ENCODE results near the gene NTMT1. TPM values are rescaled to one million over a fixed set of nuclear protein-coding genes. Genes with fewer than 3 reads are reported as not detected.
"Not testable (repeated sequence)": the region's sequence is repeated elsewhere in the genome, so short reads cannot be mapped to it uniquely, and the experiment has no call there.

NTMT1 gene
- total RNA-seq, 1 donor from 2014 or later: 30.7 TPM

DNA sequence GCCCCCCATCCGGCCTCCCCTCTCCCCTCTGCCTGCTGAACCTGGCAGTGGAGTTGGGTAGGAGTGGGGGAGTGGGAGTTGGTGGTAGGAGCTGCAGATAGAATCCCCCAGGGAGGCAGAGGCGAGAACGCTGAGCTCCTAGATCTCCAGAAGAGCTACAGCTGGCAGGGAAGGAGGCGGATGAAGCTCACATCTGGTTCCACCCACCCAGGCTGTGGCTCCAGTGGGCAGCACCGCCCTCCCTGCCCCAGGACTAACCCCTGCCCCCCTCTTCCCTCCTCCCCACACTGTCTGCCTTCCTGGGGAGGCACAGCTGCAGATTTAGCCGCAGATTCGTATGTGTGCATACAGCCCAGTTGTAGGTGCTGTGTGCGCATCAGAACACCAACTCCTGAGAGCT is 39.3 kb upstream of the NTMT1 start:
- Mint-ChIP-seq H3K4me3 (no peak overlapping the region), H3K36me3 (no peaks in the 10 kb centered on the region), H3K4me1 (peaks cover 42% of the 10 kb centered on the region), H3K27me3 (ENCODE audit: low read depth) (no peaks in the 10 kb centered on the region), H3K27ac (peak overlapping the region; percentile 93), H3K9me3 (no peaks in the 10 kb centered on the region)
- no peak for DNase-seq (ENCODE audit: low spot score in 2 of 2, unreplicated experiment in 2 of 2)
- TF ChIP-seq, protein P1, sequence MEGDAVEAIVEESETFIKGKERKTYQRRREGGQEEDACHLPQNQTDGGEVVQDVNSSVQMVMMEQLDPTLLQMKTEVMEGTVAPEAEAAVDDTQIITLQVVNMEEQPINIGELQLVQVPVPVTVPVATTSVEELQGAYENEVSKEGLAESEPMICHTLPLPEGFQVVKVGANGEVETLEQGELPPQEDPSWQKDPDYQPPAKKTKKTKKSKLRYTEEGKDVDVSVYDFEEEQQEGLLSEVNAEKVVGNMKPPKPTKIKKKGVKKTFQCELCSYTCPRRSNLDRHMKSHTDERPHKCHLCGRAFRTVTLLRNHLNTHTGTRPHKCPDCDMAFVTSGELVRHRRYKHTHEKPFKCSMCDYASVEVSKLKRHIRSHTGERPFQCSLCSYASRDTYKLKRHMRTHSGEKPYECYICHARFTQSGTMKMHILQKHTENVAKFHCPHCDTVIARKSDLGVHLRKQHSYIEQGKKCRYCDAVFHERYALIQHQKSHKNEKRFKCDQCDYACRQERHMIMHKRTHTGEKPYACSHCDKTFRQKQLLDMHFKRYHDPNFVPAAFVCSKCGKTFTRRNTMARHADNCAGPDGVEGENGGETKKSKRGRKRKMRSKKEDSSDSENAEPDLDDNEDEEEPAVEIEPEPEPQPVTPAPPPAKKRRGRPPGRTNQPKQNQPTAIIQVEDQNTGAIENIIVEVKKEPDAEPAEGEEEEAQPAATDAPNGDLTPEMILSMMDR (IDR thresholded peaks at IDR 0.05; ENCODE audit: unreplicated experiment): no peak

DNA sequence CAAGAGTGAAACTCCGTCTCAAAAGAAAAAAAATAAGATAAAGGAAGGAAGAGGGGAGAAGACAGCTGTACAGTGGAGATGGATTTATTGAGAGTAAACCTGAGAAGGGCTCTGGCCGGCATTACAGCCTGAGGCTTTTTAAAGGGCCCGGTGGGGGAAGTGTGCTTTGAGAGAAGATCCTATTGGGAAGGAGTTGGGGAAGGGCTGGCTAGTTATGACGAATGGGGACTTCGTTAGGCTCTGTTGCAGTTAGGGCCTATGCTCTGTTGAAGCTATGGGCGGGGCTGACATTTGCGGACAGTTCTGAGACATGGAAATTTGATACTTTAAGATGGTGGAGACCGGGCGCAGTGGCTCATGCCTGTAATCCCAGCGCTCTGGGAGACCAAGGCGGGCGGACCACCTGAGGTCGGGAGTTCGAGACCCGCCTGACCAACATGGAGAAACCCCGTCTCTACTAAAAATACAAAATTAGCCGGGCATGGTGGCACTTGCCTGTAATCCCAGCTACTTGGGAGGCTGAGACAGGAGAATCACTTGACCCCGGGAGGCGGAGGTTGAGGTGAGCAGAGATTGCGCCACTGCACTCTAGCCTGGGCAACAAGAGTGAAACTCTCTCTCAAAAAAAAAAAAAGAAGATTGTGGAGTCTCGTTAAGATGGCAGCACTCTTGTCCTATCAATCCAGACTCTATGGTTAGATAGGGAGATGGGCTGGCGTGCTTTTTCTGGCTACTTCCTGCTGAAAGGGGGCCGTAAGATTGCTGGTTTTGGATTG is 38.3 kb upstream of the NTMT1 start:
- no peak for DNase-seq (ENCODE audit: low spot score in 2 of 2, unreplicated experiment in 2 of 2)
- Mint-ChIP-seq H3K36me3 (no peaks in the 10 kb centered on the region), H3K4me3 (no peak overlapping the region), H3K27ac (peak overlapping the region; percentile 93), H3K9me3 (no peaks in the 10 kb centered on the region), H3K4me1 (peaks cover 49% of the 10 kb centered on the region), H3K27me3 (ENCODE audit: low read depth) (no peaks in the 10 kb centered on the region)
- TF ChIP-seq, protein P1 (IDR thresholded peaks at IDR 0.05; ENCODE audit: unreplicated experiment): no peak

DNA sequence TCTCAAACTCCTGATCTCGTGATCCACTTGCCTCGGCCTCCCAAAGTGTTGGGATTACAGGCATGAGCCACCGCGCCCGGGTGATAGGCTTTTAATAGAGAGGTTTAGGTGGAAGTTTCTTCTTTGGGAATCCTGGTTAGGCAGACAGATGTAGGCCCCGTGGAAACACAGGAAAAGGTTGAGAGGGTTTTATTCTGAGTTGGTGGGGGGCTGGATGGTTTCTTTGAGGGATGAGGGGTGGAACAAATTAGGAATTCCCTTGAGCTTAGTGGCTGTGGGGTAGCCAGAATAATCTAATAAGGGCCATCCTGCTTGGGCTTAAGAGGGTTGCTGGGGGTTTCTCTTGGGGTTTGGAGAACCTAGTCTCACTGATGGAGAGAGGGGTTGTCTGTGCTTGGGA is 35.5 kb upstream of the NTMT1 start:
- TF ChIP-seq, protein P1 (IDR thresholded peaks at IDR 0.05; ENCODE audit: unreplicated experiment): no peak
- Mint-ChIP-seq H3K9me3 (no peaks in the 10 kb centered on the region), H3K36me3 (no peaks in the 10 kb centered on the region), H3K4me3 (no peak overlapping the region), H3K4me1 (peaks cover 69% of the 10 kb centered on the region), H3K27ac (no peak overlapping the region), H3K27me3 (ENCODE audit: low read depth) (no peaks in the 10 kb centered on the region)
- DNase-seq (ENCODE audit: low spot score in 2 of 2, unreplicated experiment in 2 of 2): no peak

- Mint-ChIP-seq H3K4me3 (no peak overlapping the region), H3K27ac (peak overlapping the region; percentile 40), H3K27me3 (ENCODE audit: low read depth) (no peaks in the 10 kb centered on the region), H3K4me1 (peaks cover 70% of the 10 kb centered on the region), H3K9me3 (no peaks in the 10 kb centered on the region), H3K36me3 (no peaks in the 10 kb centered on the region)
- no peak for DNase-seq (ENCODE audit: low spot score in 2 of 2, unreplicated experiment in 2 of 2)
- TF ChIP-seq, protein P1 (IDR thresholded peaks at IDR 0.05; ENCODE audit: unreplicated experiment): no peak
These were observed 34.0 kb upstream of the NTMT1 start for GRCh38 chr9:129591916-129592315.

- H3K27me3 Mint-ChIP-seq (ENCODE audit: low read depth); H3K36me3 Mint-ChIP-seq: not testable (repeated sequence)
These were observed 33.2 kb upstream of the NTMT1 start for GRCh38 chr9:129592790-129593189.

DNA sequence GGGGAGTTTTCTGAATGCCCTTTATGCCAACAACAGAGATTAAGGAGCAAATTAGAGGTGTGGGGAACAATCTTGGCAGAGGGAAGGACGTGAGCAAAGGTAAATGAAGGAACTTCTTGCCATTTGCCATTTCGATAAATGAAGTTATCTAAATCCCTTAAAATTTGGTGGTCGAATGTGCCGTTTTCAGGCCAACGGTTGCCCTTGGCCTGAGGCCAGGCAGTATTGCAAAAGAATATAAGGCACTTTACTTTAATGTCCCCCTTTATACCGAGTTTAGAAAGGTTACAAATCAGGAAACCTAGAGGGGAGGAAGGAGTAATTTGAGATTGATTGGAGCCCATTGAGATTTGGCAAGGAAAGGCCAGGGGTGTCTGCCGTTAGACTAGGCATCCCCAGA is 31.3 kb upstream of the NTMT1 start:
- Mint-ChIP-seq H3K27me3 (ENCODE audit: low read depth) (no peaks in the 10 kb centered on the region), H3K4me1 (peaks cover 61% of the 10 kb centered on the region), H3K27ac (peak overlapping the region; percentile 90), H3K9me3 (no peaks in the 10 kb centered on the region), H3K4me3 (no peak overlapping the region), H3K36me3 (no peaks in the 10 kb centered on the region)
- no peak for DNase-seq (ENCODE audit: low spot score in 2 of 2, unreplicated experiment in 2 of 2)
- TF ChIP-seq, protein P1 (IDR thresholded peaks at IDR 0.05; ENCODE audit: unreplicated experiment): no peak

More at GRCh38 chr9:129592790-129593189, 33.2 kb upstream of the NTMT1 start:
- DNase-seq (ENCODE audit: low spot score in 2 of 2, unreplicated experiment in 2 of 2); H3K4me3 Mint-ChIP-seq; H3K9me3 Mint-ChIP-seq: not testable (repeated sequence)
- Mint-ChIP-seq H3K4me1 (peaks cover 62% of the 10 kb centered on the region), H3K27ac (peak overlapping the region; percentile 43)

Data from mesothelial cell of epicardium (in vitro differentiated cells).